ENCODE measurements around the gene DNM3. TPM values are rescaled to one million over a fixed set of nuclear protein-coding genes. Genes with fewer than 3 reads are reported as not detected.

DNM3 gene
- total RNA-seq, 1 experiment from 2014 or later = 1.2 TPM

DNA sequence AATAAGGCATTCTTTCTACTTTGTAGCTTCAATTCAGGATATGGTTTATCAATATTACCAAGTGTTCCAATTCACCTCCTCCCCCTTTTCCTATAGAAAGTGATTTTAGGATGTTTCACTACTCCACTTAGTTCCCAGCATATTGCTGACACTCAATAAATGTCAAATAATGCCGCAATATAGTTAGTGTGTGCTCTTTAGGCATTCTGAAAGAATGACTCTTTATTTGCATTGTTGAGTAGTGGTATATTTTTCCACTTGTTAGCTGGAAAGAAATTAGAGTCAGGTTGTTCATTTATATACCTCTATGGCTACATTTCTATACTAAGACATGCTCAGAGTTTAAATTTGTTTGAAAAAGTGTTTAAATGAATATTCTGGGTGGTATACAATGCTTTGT, 424.6 kb downstream of the DNM3 start:
- H3K27ac Mint-ChIP-seq (ENCODE audit: unreplicated experiment) = no peak overlapping the region
- no peak overlapping the region for H3K4me3 Mint-ChIP-seq (ENCODE audit: low read depth, unreplicated experiment)
- DNase-seq = no peak
- no peak for TF ChIP-seq CTCF (IDR thresholded peaks at IDR 0.05; ENCODE audit: unreplicated experiment)
- CTCF ChIA-PET = no interaction called here
- H3K36me3 Mint-ChIP-seq (ENCODE audit: insufficient read depth, unreplicated experiment) = no peaks in the 10 kb centered on the region
- H3K4me1 Mint-ChIP-seq (ENCODE audit: low read depth, unreplicated experiment) = no peaks in the 10 kb centered on the region
- no TSS peak for BruUV-seq (replicated peaks)
- no peaks in the 10 kb centered on the region for H3K27me3 Mint-ChIP-seq (ENCODE audit: unreplicated experiment)
- intact Hi-C loops (cut with micrococcal nuclease; ENCODE audit: unreplicated experiment) = no loop called here
- peaks cover 4% of the 10 kb centered on the region for H3K9me3 Mint-ChIP-seq (ENCODE audit: low read depth, unreplicated experiment)

DNA sequence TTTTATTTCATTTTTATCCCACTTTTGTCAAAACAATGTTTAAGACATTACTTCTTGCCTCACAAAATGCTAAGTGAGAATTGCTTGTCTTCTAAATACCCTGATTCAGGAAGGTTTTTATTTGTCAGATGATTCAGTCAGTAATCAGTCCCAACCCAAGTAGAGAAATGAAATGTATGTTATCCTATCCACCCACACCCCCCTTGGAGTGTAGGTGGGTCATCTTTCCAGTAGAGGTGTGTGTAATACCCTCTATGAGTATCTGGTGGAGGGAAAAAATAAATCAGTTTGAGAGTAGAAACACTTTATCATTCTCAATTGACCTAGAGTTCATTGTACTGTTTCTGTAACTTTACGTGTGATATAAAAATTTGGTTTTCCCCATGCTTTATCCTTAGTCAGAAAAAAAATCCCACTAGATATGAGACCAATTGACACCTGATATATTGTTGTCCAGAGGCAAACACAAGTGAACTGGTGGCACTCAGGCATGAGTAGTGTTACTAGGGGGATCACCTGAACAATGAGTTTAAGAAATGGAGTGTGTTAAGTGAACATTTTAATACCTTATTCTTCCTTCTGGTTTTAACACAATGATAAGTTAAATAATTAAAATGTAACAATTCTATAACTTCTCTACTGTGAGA, 425.4 kb downstream of the DNM3 start:
- DNase-seq = no peak
- H3K4me3 Mint-ChIP-seq (ENCODE audit: low read depth, unreplicated experiment) = no peak overlapping the region
- no TSS peak for BruUV-seq (replicated peaks)
- no peaks in the 10 kb centered on the region for H3K4me1 Mint-ChIP-seq (ENCODE audit: low read depth, unreplicated experiment)
- intact Hi-C loops (cut with micrococcal nuclease; ENCODE audit: unreplicated experiment) = no loop called here
- no peak overlapping the region for H3K27ac Mint-ChIP-seq (ENCODE audit: unreplicated experiment)
- no peaks in the 10 kb centered on the region for H3K36me3 Mint-ChIP-seq (ENCODE audit: insufficient read depth, unreplicated experiment)
- no peak for TF ChIP-seq CTCF (IDR thresholded peaks at IDR 0.05; ENCODE audit: unreplicated experiment)
- H3K27me3 Mint-ChIP-seq (ENCODE audit: unreplicated experiment) = no peaks in the 10 kb centered on the region
- no peaks in the 10 kb centered on the region for H3K9me3 Mint-ChIP-seq (ENCODE audit: low read depth, unreplicated experiment)
- CTCF ChIA-PET = no interaction called here

DNA sequence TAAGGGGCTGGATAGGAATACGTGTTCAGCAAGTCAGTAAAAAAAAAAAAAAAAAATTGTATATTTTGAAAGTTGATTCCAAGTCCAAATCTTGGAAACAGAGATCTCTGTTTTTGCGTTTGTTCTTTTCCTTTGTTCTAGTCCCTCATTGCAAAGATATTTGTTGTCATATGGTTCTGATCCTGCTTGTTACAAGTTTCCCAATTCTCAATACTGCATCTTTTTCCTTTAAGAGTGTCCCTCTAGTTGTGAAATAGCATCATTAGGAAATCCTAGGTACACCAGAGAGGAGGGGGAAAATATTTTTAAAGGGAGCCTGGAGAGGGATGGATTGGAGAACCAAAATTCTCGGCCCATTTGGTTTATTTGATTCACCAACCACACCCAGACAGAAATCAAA, 426.9 kb downstream of the DNM3 start:
- no peaks in the 10 kb centered on the region for H3K27me3 Mint-ChIP-seq (ENCODE audit: unreplicated experiment)
- no TSS peak for BruUV-seq (replicated peaks)
- H3K4me3 Mint-ChIP-seq (ENCODE audit: low read depth, unreplicated experiment) = no peak overlapping the region
- H3K27ac Mint-ChIP-seq (ENCODE audit: unreplicated experiment) = no peak overlapping the region
- no peak for TF ChIP-seq CTCF (IDR thresholded peaks at IDR 0.05; ENCODE audit: unreplicated experiment)
- H3K4me1 Mint-ChIP-seq (ENCODE audit: low read depth, unreplicated experiment) = no peaks in the 10 kb centered on the region
- no peak for DNase-seq
- intact Hi-C loops (cut with micrococcal nuclease; ENCODE audit: unreplicated experiment) = no loop called here
- no peaks in the 10 kb centered on the region for H3K9me3 Mint-ChIP-seq (ENCODE audit: low read depth, unreplicated experiment)
- H3K36me3 Mint-ChIP-seq (ENCODE audit: insufficient read depth, unreplicated experiment) = no peaks in the 10 kb centered on the region
- CTCF ChIA-PET = no interaction called here

DNA sequence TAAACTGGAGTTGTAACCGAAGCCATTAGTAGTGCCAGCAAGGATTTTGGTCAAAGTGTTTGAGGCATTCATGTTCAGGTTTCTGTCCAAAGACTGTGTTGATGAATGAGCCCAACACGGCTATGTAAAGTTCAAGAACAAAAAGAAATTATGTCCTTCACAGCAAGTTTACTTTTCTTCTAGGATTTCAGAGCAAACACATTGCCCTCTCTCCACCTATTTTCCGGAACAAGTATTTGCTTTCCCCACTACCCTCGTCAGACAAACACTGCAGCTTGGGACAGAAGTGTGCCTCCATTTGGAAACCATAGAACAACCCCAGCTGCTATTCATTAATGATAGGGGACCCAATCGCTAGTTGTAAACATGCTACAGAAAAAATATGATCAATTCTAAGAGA, 427.8 kb downstream of the DNM3 start:
- CTCF ChIA-PET = no interaction called here
- Mint-ChIP-seq H3K27ac (ENCODE audit: unreplicated experiment) (no peak overlapping the region), H3K4me3 (ENCODE audit: low read depth, unreplicated experiment) (no peak overlapping the region), H3K4me1 (ENCODE audit: low read depth, unreplicated experiment) (no peaks in the 10 kb centered on the region), H3K36me3 (ENCODE audit: insufficient read depth, unreplicated experiment) (no peaks in the 10 kb centered on the region), H3K27me3 (ENCODE audit: unreplicated experiment) (no peaks in the 10 kb centered on the region), H3K9me3 (ENCODE audit: low read depth, unreplicated experiment) (no peaks in the 10 kb centered on the region)
- intact Hi-C loops (cut with micrococcal nuclease; ENCODE audit: unreplicated experiment) = no loop called here
- TF ChIP-seq CTCF (IDR thresholded peaks at IDR 0.05; ENCODE audit: unreplicated experiment) = no peak
- DNase-seq = no peak
- BruUV-seq (replicated peaks) = no TSS peak
